Measurements from ENCODE around the gene ACTN4.
A peak's percentile ranks its signal among the peaks of the same experiment; 100 is the strongest.

Gene ACTN4

DNA sequence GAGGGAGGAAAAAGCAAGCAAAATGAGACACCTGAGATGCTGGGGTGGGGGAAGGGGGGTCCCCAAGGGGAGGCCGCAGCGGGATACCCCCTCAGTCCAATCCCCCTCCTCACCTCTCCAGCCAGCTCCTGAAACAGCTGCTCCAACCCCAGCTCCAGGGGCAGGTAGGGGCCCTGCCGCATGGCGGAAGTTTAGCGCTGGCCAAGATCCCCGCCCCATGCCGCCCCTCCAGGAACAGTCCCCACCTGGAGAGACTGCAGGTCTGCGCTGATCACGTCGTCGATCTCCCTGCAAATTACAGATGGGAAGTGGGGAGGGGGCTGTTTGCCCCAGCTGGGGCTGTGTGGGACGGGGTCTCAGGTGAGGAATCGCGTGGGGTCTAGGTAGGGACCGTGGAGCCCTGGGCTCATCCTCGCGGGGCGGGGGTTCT is 87.8 kb downstream of the ACTN4 start:
- Histone ChIP-seq H3K27me3 (replicated peaks) (no peaks in the 10 kb centered on the region), H3K27ac (no peak overlapping the region), H3K36me3 (replicated peaks) (peaks cover 24% of the 10 kb centered on the region), H3K4me3 (ENCODE audit: low read depth, low read length) (no peak overlapping the region)
- in situ Hi-C loops (cut with HindIII; ENCODE audit: low pct_ligation_motif_present, low sequenced_read_pairs) = no loop called here
- no peak for DNase-seq
- TF ChIP-seq, protein P1, sequence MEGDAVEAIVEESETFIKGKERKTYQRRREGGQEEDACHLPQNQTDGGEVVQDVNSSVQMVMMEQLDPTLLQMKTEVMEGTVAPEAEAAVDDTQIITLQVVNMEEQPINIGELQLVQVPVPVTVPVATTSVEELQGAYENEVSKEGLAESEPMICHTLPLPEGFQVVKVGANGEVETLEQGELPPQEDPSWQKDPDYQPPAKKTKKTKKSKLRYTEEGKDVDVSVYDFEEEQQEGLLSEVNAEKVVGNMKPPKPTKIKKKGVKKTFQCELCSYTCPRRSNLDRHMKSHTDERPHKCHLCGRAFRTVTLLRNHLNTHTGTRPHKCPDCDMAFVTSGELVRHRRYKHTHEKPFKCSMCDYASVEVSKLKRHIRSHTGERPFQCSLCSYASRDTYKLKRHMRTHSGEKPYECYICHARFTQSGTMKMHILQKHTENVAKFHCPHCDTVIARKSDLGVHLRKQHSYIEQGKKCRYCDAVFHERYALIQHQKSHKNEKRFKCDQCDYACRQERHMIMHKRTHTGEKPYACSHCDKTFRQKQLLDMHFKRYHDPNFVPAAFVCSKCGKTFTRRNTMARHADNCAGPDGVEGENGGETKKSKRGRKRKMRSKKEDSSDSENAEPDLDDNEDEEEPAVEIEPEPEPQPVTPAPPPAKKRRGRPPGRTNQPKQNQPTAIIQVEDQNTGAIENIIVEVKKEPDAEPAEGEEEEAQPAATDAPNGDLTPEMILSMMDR (IDR thresholded peaks at IDR 0.05; ENCODE audit: low read depth, low read length, missing control alignments) = no peak

DNA sequence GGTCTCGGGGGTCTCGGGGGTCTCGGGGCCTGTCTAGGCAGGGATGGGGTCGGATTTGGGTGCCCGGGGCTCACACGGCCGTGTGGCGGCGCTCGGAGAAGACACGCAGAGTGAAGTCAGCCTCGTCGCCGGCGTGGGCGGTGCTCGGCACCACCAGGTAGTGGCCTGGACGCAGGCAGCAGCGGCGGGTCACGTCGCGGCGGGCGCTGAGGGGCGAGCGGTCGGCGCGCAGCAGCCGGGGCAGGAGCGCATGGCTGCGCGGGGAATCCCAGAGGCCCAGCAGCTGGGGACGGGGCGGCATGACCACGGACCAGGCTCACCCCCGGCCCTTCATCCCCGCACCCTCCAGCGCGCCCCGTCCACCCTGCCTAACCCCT is 88.6 kb downstream of the ACTN4 start:
- TF ChIP-seq, protein P1 (IDR thresholded peaks at IDR 0.05; ENCODE audit: low read depth, low read length, missing control alignments) = no peak
- Histone ChIP-seq H3K36me3 (replicated peaks) (peaks cover 18% of the 10 kb centered on the region), H3K27ac (no peak overlapping the region), H3K4me3 (ENCODE audit: low read depth, low read length) (peak overlapping the region; percentile 31), H3K27me3 (replicated peaks) (no peaks in the 10 kb centered on the region)
- in situ Hi-C loops (cut with HindIII; ENCODE audit: low pct_ligation_motif_present, low sequenced_read_pairs) = no loop called here
- DNase-seq = no peak

GRCh38 chr19:38736413-38737280 is 89.2 kb downstream of the ACTN4 start:
- no peaks in the 10 kb centered on the region for H3K27me3 ChIP-seq (replicated peaks)
- in situ Hi-C loops (cut with HindIII; ENCODE audit: low pct_ligation_motif_present, low sequenced_read_pairs) = no loop called here
- H3K27ac ChIP-seq = no peak overlapping the region
- H3K36me3 ChIP-seq (replicated peaks) = peaks cover 12% of the 10 kb centered on the region
- TF ChIP-seq, protein P1 (IDR thresholded peaks at IDR 0.05; ENCODE audit: low read depth, low read length, missing control alignments) = no peak
- no peak for DNase-seq
- no peak overlapping the region for H3K4me3 ChIP-seq (ENCODE audit: low read depth, low read length)

DNA sequence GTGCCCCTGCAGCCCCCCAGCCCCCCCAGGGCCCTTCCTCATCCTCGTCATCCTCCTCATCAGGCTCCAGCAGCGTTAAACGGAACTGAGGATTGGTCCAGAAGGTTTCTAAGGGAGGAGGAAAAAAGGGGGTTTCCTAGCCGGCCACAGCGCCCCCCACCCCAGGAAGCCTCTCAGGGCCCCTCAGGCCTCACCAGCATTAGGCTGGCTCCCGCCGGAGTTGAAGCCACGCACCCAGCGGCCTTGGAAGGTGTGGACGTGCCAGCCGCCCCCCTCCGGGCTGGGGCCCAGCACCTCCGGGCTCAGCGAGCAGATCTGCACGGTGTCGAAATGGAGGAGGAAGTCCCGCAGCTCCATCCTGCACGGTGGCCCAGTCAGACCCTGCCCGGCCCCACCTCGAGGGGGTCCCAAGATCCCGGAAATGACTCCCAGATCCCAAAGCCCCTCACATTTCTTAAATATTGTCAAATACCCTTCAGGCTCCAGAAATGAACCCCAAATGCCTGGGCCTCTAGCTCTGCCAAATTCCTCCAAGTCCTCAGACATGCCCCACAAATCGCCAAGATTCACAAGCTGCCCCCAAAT is 89.9 kb downstream of the ACTN4 start:
- TF ChIP-seq, protein P1 (IDR thresholded peaks at IDR 0.05; ENCODE audit: low read depth, low read length, missing control alignments) = no peak
- DNase-seq = no peak
- in situ Hi-C loops (cut with HindIII; ENCODE audit: low pct_ligation_motif_present, low sequenced_read_pairs) = no loop called here
- H3K4me3 ChIP-seq (ENCODE audit: low read depth, low read length) = no peak overlapping the region
- H3K27ac ChIP-seq = no peak overlapping the region
- peaks cover 5% of the 10 kb centered on the region for H3K36me3 ChIP-seq (replicated peaks)
- no peaks in the 10 kb centered on the region for H3K27me3 ChIP-seq (replicated peaks)

DNA sequence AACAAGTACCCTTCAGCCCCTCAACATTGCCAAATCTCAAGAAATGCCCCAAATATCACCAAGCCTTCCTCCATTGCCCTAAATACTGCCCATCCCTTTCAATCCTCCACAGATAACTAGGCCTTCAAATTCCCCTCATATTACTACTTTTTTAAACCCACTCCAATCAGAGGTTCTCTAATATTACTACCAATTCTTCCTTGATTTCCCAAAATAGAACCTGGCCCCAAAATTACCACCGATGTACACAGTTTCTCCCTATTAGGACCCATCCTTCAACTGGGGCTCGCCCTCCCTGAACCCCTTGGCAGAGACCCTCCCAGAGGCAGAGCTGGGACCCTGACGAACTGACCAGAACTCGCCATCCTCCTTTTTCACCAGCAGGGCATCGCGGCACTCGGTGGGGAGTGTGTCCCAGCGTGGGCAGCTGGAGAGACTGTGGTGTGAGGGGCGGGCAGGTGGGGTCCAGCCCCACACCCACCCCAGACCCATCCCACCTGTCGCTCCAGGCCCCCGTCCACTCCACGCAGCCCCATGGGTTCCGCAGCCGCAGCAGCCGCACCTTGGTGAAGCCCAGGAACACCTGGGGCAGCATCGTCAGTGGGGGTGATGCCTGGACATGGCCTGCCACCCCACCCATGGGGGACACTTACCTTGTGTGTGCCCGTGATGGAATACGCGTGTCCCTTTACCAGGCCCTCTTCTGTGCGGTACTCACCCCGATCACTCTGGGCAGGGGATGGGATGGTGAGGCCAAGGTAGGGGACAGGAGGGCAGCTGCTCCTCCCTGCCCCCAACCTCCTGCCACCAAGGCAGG is 90.7 kb downstream of the ACTN4 start:
- H3K4me3 ChIP-seq (ENCODE audit: low read depth, low read length) = no peak overlapping the region
- no peak for DNase-seq
- in situ Hi-C loops (cut with HindIII; ENCODE audit: low pct_ligation_motif_present, low sequenced_read_pairs) = no loop called here
- H3K27ac ChIP-seq = no peak overlapping the region
- peaks cover 2% of the 10 kb centered on the region for H3K36me3 ChIP-seq (replicated peaks)
- no peaks in the 10 kb centered on the region for H3K27me3 ChIP-seq (replicated peaks)
- TF ChIP-seq, protein P1 (IDR thresholded peaks at IDR 0.05; ENCODE audit: low read depth, low read length, missing control alignments) = no peak

Data from brain microvascular endothelial cell (primary cell).